Tibial artery (tissue), 4 donors: ENCODE measurements around the gene PRR3.

ENCODE experiments used
- DNase-seq, 2 donors: peaks; one replicate each; pipeline ENCODE4 v3.0.0-alpha.2; 2019
- H3K27ac ChIP-seq, 2 donors: fragments of 200-600 bp; sonication (generic) in 1 of 2; 1 replicate in 1 of 2; 2 replicates in 1 of 2; pipeline ENCODE4 v1.5.1; 2018 to 2019; ENCODE audit warnings: mild to moderate bottlenecking in 1 of 2
- H3K27me3 ChIP-seq, 2 donors: fragments of 200-600 bp; sonication (generic) in 1 of 2; one replicate each; pipeline versions ENCODE4 v1.5.1 to v1.6.0; 2016 to 2019
- H3K36me3 ChIP-seq, 3 donors: fragments of 200-600 bp; sonication (generic) in 2 of 3; one replicate each; pipeline ENCODE4 v1.5.1; 2016 to 2019; ENCODE audit warnings: mild to moderate bottlenecking in 2 of 3
- H3K4me1 ChIP-seq, 4 donors: fragments of 200-600 bp; sonication (generic) in 2 of 4; 1 replicate in 3 of 4; 2 replicates in 1 of 4; pipeline ENCODE4 v1.5.1; 2016 to 2019
- H3K4me3 ChIP-seq, 2 donors: fragments of 200-600 bp; sonication (generic) in 1 of 2; 1 replicate in 1 of 2; 2 replicates in 1 of 2; pipeline ENCODE4 v1.5.1; 2018 to 2019; ENCODE audit warnings: mild to moderate bottlenecking in 2 of 2
- H3K9me3 ChIP-seq, 3 donors: fragments of 200-600 bp; sonication (generic) in 1 of 3; one replicate each; pipeline ENCODE4 v1.5.1; 2016 to 2019
- CTCF ChIP-seq, 2 experiments: fragments of 200-600 bp in 1 of 2; fragments of 450-650 bp in 1 of 2; IDR thresholded peaks; one replicate each; pipeline ENCODE4 v1.5.1; 2017 to 2019; ENCODE audit warnings: antibody characterized with exemption in 2 of 2, mild to moderate bottlenecking in 1 of 2, moderate library complexity in 1 of 2
- intact Hi-C: fragments of 100-400 bp; cut with DNase I; formaldehyde crosslinking; loops from one replicate; pipeline ENCODE4 v1.15.0; 2023; ENCODE audit warnings: low total_unique reads

Gene PRR3

GRCh38 chr6:30537931-30538330 lies 19.2 kb upstream of the PRR3 start:
- DNase-seq, result no peak
- TF ChIP-seq CTCF (IDR thresholded peaks at IDR 0.05), result no peak
- Histone ChIP-seq H3K27me3 (no peaks in the 10 kb centered on the region), H3K36me3 (no peaks in the 10 kb centered on the region), H3K9me3 (no peaks in the 10 kb centered on the region), H3K27ac (no peak overlapping the region), H3K4me1 (peaks cover 0 to 6% (median 2%) of the 10 kb centered on the region in 4 donors), H3K4me3 (no peak overlapping the region)
- intact Hi-C loops, result no loop called here

- intact Hi-C loops, result loop anchor here (5.0 kb wide), 1 partner anchor 59 kb away; no protein-coding TSS in a partner anchor
- H3K4me1 ChIP-seq, result peaks cover 0 to 6% (median 2%) of the 10 kb centered on the region in 4 donors
- peak overlapping the region; percentile 11 to 41 for H3K4me3 ChIP-seq
- H3K27ac ChIP-seq, result no peak overlapping the region
- H3K9me3 ChIP-seq, result no peaks in the 10 kb centered on the region
- DNase-seq, result peak in 1 of 2 donors; percentile 65
- H3K36me3 ChIP-seq, result peaks cover 5 to 16% (median 16%) of the 10 kb centered on the region in 3 donors
- H3K27me3 ChIP-seq, result no peaks in the 10 kb centered on the region
- TF ChIP-seq CTCF (IDR thresholded peaks at IDR 0.05), result peak; percentile 88 to 96
Observed at GRCh38 chr6:30541515-30542403, 15.3 kb upstream of the PRR3 start.

- no peak overlapping the region for H3K27ac ChIP-seq
Observed at GRCh38 chr6:30542404-30542725, 14.7 kb upstream of the PRR3 start.

GRCh38 chr6:30542915-30543314 lies 14.2 kb upstream of the PRR3 start:
- DNase-seq, result no peak
- no peak overlapping the region for H3K4me3 ChIP-seq
- H3K27ac ChIP-seq, result no peak overlapping the region

More at GRCh38 chr6:30542404-30542725, 14.7 kb upstream of the PRR3 start:
- no peak for DNase-seq
- no peak for TF ChIP-seq CTCF (IDR thresholded peaks at IDR 0.05)
- intact Hi-C loops, result loop anchor here (5.0 kb wide), 1 partner anchor 60 kb away; no protein-coding TSS in a partner anchor
- no peaks in the 10 kb centered on the region for H3K27me3 ChIP-seq
- H3K9me3 ChIP-seq, result no peaks in the 10 kb centered on the region
- peaks cover 10 to 22% (median 22%) of the 10 kb centered on the region in 3 donors for H3K36me3 ChIP-seq
- H3K4me1 ChIP-seq, result peaks cover 0 to 6% (median 2%) of the 10 kb centered on the region in 4 donors
- H3K4me3 ChIP-seq, result no peak overlapping the region

DNA sequence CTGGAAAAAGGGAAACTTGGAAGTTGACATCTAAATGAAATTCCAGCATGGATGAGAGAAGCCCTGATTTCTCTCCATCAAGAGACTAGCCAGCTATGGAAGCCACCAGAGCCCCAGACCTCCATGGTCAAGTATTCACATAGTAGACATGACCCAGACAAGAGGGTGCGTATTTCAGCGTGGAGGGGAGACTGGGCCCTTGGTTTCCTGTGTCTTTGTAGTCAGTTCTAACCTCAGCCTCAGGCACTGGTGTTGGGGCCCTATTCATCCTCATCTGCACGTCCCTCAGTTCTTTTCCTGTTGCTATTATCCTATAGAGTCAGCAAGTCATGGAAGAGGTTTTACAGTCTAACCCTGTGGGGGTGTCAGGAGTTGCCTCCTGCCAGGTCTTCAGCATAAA lies 13.3 kb upstream of the PRR3 start:
- DNase-seq, result no peak
- H3K27ac ChIP-seq, result no peak overlapping the region
- H3K36me3 ChIP-seq, result peaks cover 16 to 37% (median 37%) of the 10 kb centered on the region in 3 donors
- H3K9me3 ChIP-seq, result no peaks in the 10 kb centered on the region
- no peak overlapping the region for H3K4me3 ChIP-seq
- no peak for TF ChIP-seq CTCF (IDR thresholded peaks at IDR 0.05)
- H3K27me3 ChIP-seq, result no peaks in the 10 kb centered on the region
- peaks cover 0 to 6% (median 2%) of the 10 kb centered on the region in 4 donors for H3K4me1 ChIP-seq
- intact Hi-C loops, result loop anchor here (5.0 kb wide), 1 partner anchor 62 kb away; no protein-coding TSS in a partner anchor

More at GRCh38 chr6:30542915-30543314, 14.2 kb upstream of the PRR3 start:
- H3K36me3 ChIP-seq, result peaks cover 10 to 28% (median 27%) of the 10 kb centered on the region in 3 donors
- H3K4me1 ChIP-seq, result peaks cover 0 to 6% (median 2%) of the 10 kb centered on the region in 4 donors
- intact Hi-C loops, result loop anchor here (5.0 kb wide), 1 partner anchor 61 kb away; no protein-coding TSS in a partner anchor
- H3K9me3 ChIP-seq, result no peaks in the 10 kb centered on the region
- TF ChIP-seq CTCF (IDR thresholded peaks at IDR 0.05), result no peak
- no peaks in the 10 kb centered on the region for H3K27me3 ChIP-seq
